Osteoblast (primary cell): Measurements from ENCODE around the gene FRMPD2. TPM values are rescaled to one million over a fixed set of nuclear protein-coding genes. Genes with fewer than 3 reads are reported as not detected.
"Not testable (repeated sequence)": the region's sequence is repeated elsewhere in the genome, so short reads cannot be mapped to it uniquely, and the experiment has no call there.

ENCODE experiments used
- DNase-seq: peaks from one replicate; pipeline ENCODE4 v3.0.0; 2011; ENCODE audit warnings: low spot score, mixed read lengths; ENCODE audit not compliant: insufficient read length; ENCODE audit errors: missing footprints
- H2AFZ ChIP-seq: 2 replicates; pipeline ENCODE4 v1.6.0; 2011; ENCODE audit warnings: mild to moderate bottlenecking, low read length
- H3K27ac ChIP-seq: 2 replicates; pipeline ENCODE4 v1.5.1; 2011; ENCODE audit warnings: mild to moderate bottlenecking, low read depth, low read length, moderate library complexity
- H3K27me3 ChIP-seq: 2 replicates; pipeline ENCODE4 v1.6.0; 2012; ENCODE audit warnings: mild to moderate bottlenecking, control low read depth, inconsistent platforms, low read length, moderate library complexity; ENCODE audit not compliant: insufficient read depth
- H3K36me3 ChIP-seq: 2 replicates; pipeline ENCODE4 v1.5.1; 2011; ENCODE audit warnings: mild to moderate bottlenecking, low read length, control low read depth, moderate library complexity; ENCODE audit not compliant: insufficient read depth
- H3K4me1 ChIP-seq: 2 replicates; pipeline ENCODE4 v1.5.1; 2011; ENCODE audit warnings: mild to moderate bottlenecking, low read length, control low read depth, moderate library complexity; ENCODE audit not compliant: insufficient read depth
- H3K4me2 ChIP-seq: 2 replicates; pipeline ENCODE4 v1.6.0; 2011; ENCODE audit warnings: mild to moderate bottlenecking, low read length; ENCODE audit not compliant: insufficient read depth
- H3K4me3 ChIP-seq: fragments of 200-600 bp; sonication (generic); 3 replicates; pipeline ENCODE4 v1.5.1; 2012; ENCODE audit warnings: mild to moderate bottlenecking, low read length, inconsistent platforms; ENCODE audit not compliant: insufficient read depth
- H3K79me2 ChIP-seq: 2 replicates; pipeline ENCODE4 v1.6.0; 2012; ENCODE audit warnings: mild to moderate bottlenecking, low read length, control low read depth, inconsistent platforms; ENCODE audit not compliant: insufficient read depth
- H3K9me3 ChIP-seq: 2 replicates; pipeline ENCODE4 v1.5.1; 2011; ENCODE audit warnings: low read depth, low read length, control low read depth
- H4K20me1 ChIP-seq: 2 replicates; pipeline ENCODE4 v1.6.0; 2012; ENCODE audit warnings: mild to moderate bottlenecking, low read length, control low read depth; ENCODE audit not compliant: insufficient read depth
- total RNA-seq: library from RNA; depleted of rRNA; stranded (reverse); fragments of >200 nt; gene quantifications from 2 replicates; pipeline ENCODE4 v1.2.3, GENCODE V29; 2012
- TF ChIP-seq, protein P1 (sequence below): IDR thresholded peaks from 2 replicates; pipeline ENCODE4 v1.5.1; 2011; ENCODE audit warnings: mild to moderate bottlenecking, low read depth, low read length, moderate library complexity; ENCODE audit errors: extremely low read depth

The FRMPD2 gene
- total RNA-seq, 1 donor: not detected

DNA sequence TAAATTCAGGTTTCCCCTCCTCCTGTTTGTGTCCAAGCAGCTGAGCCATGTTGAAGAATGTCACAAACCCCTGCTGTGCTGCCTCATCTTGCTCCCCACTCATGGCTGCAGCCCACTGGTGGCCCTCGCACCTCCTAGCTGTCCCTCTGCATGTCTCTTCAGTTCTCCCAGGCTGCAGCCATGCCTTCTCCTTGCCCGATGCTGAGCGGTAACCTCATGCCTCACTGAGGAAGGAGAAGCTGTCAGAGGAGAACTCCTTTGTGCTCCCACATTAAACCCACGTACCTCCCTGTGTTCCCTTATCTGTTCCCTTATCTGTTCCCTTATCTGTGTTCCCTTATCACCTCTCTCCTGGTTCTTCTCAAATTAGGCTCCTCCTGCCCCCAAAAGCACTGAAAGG is 10.3 kb upstream of the FRMPD2 start:
- no peak overlapping the region for H2AFZ ChIP-seq
- no peak for DNase-seq
- no peak overlapping the region for H3K4me3 ChIP-seq
- TF ChIP-seq, protein P1, sequence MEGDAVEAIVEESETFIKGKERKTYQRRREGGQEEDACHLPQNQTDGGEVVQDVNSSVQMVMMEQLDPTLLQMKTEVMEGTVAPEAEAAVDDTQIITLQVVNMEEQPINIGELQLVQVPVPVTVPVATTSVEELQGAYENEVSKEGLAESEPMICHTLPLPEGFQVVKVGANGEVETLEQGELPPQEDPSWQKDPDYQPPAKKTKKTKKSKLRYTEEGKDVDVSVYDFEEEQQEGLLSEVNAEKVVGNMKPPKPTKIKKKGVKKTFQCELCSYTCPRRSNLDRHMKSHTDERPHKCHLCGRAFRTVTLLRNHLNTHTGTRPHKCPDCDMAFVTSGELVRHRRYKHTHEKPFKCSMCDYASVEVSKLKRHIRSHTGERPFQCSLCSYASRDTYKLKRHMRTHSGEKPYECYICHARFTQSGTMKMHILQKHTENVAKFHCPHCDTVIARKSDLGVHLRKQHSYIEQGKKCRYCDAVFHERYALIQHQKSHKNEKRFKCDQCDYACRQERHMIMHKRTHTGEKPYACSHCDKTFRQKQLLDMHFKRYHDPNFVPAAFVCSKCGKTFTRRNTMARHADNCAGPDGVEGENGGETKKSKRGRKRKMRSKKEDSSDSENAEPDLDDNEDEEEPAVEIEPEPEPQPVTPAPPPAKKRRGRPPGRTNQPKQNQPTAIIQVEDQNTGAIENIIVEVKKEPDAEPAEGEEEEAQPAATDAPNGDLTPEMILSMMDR: no peak
- H4K20me1 ChIP-seq: no peaks in the 10 kb centered on the region
- peaks cover 2% of the 10 kb centered on the region for H3K9me3 ChIP-seq
- H3K27ac ChIP-seq: no peak overlapping the region
- peaks cover 16% of the 10 kb centered on the region for H3K27me3 ChIP-seq
- no peaks in the 10 kb centered on the region for H3K36me3 ChIP-seq
- no peaks in the 10 kb centered on the region for H3K79me2 ChIP-seq
- H3K4me1 ChIP-seq: no peaks in the 10 kb centered on the region
- H3K4me2 ChIP-seq: no peak overlapping the region

DNA sequence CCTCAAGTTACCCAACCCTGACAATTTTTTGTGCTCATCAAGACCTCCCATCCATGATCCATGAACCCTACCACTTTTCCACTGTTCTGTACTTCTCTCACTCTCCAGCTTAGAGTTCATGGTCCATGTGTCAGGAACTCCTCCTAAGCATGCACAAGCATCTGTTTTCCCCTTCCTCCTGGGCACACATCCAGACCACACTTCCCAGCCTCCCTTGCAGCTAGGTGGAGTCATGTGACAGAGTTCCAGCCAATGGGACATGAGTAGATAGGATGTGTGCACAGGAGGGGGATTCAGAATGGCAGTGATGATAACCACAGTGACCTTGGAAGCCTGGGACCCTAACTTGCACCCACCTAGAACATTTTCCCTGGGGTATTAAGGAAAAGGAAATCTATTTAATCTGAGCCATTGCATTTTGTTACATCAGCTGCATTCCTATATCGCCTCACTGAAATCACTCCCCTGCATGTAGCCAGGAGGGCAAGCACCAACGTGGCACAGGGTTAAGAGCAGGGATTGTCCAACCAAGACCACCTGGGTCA is 9.6 kb upstream of the FRMPD2 start:
- Histone ChIP-seq H3K4me2 (no peak overlapping the region), H3K9me3 (peaks cover 2% of the 10 kb centered on the region), H2AFZ (no peak overlapping the region), H4K20me1 (no peaks in the 10 kb centered on the region), H3K4me1 (no peaks in the 10 kb centered on the region), H3K4me3 (no peak overlapping the region), H3K79me2 (no peaks in the 10 kb centered on the region), H3K36me3 (no peaks in the 10 kb centered on the region), H3K27ac (no peak overlapping the region), H3K27me3 (peaks cover 16% of the 10 kb centered on the region)
- TF ChIP-seq, protein P1: no peak
- no peak for DNase-seq

DNA sequence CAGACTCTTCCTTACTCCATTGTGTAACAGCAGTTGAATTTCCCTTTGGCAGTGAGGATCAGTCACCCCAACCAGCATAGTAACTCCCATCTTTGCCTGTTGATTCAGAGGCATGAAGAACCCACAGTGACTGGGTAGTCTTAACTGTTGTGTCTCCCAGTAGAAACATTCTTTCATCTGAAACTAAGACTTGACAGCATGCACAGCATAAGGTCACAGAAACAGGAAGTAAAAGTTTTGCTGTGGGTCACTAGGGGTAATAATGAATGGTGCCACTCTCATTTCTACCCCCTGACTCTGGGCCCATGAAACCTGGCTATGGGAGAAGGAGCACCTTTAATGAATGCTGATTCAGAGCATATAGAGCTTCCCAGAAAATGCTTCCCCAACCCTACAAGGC is 8.3 kb upstream of the FRMPD2 start:
- no peak for DNase-seq
- no peak overlapping the region for H3K27ac ChIP-seq
- H3K4me2 ChIP-seq: no peak overlapping the region
- H3K36me3 ChIP-seq: no peaks in the 10 kb centered on the region
- TF ChIP-seq, protein P1: no peak
- H3K27me3 ChIP-seq: peaks cover 16% of the 10 kb centered on the region
- no peaks in the 10 kb centered on the region for H3K79me2 ChIP-seq
- H3K4me1 ChIP-seq: no peaks in the 10 kb centered on the region
- H2AFZ ChIP-seq: no peak overlapping the region
- H3K9me3 ChIP-seq: peaks cover 2% of the 10 kb centered on the region
- H4K20me1 ChIP-seq: no peaks in the 10 kb centered on the region
- no peak overlapping the region for H3K4me3 ChIP-seq

DNA sequence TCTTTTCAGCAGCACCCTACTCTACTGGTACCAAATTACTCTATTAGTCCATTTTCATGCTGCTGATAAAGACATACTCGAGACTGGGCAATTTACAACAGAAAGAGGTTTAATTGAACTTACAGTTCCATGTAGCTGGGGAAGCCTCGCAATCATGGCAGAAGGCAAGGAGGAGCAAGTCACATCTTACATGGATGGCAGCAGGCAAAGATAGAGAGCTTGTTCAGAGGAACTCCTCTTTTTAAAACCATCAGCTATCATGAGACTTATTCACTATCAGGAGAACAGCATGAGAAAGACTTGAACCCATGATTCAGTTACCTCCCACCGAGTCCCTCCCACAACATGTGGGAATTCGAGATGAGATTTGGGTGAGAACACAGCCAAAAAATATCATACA is 7.2 kb upstream of the FRMPD2 start:
- H3K27me3 ChIP-seq: peaks cover 14% of the 10 kb centered on the region
- H3K27ac ChIP-seq, DNase-seq, H3K36me3 ChIP-seq, H4K20me1 ChIP-seq, H3K4me1 ChIP-seq, H3K4me2 ChIP-seq, H3K79me2 ChIP-seq, H3K9me3 ChIP-seq, H3K4me3 ChIP-seq, H2AFZ ChIP-seq: not testable (repeated sequence)
